ENCODE data around the gene PNMA6F. TPM values are rescaled to one million over a fixed set of nuclear protein-coding genes. Genes with fewer than 3 reads are reported as not detected.

Gene PNMA6F
- total and polyA plus RNA-seq, 4 experiments from 2014 or later, result not detected

DNA sequence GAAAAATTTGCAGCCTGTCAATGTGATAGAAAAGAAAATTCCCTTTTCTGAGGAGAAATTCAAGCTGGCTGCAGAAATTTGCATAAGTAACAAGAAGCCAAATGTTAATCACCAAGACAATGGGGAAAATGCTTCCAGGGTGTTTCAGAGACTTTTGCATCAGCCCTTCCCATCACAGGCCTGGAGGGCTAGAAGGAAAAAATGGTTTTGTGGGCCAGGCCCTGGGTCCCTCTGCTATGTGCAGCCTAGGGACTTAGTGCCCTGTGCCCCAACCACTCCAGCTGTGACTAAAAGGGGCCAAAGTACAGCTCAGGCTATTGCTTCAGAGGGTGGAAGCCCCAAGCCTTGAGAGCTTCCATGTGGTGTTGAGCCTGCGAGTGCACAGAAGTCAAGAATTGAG, 36.3 kb upstream of the PNMA6F start:
- Mint-ChIP-seq H3K36me3 (peaks cover 0 to 3% of the 10 kb centered on the region in 2 donors), H3K9me3 (peaks cover 0 to 29% (median 20%) of the 10 kb centered on the region in 8 donors), H3K27me3 (no peaks in the 10 kb centered on the region), H3K27ac (no peak overlapping the region), H3K4me3 (no peak overlapping the region), H3K4me1 (no peaks in the 10 kb centered on the region)
- no peak overlapping the region for H3K27ac ChIP-seq (ENCODE audit: low read depth, low read length)
- H3K4me1 ChIP-seq (ENCODE audit: insufficient read depth, low read length), result no peaks in the 10 kb centered on the region
- no peak overlapping the region for H3K4me3 ChIP-seq (ENCODE audit: low read length in 2 of 2)
- ChIA-PET CTCF (ENCODE audit: partially characterized antibody) (no interaction called here), POLR2A (ENCODE audit: partially characterized antibody) (no interaction called here)
- no peaks in the 10 kb centered on the region for H3K9me3 ChIP-seq (ENCODE audit: control insufficient read depth in 1 of 2, low read length in 2 of 2)
- H3K36me3 ChIP-seq (ENCODE audit: insufficient read depth, low read length), result no peaks in the 10 kb centered on the region
- DNase-seq, result no peak
- intact Hi-C loops (cut with micrococcal nuclease), result no loop called here
- no peaks in the 10 kb centered on the region for H3K27me3 ChIP-seq (ENCODE audit: insufficient read depth, low read length)

DNA sequence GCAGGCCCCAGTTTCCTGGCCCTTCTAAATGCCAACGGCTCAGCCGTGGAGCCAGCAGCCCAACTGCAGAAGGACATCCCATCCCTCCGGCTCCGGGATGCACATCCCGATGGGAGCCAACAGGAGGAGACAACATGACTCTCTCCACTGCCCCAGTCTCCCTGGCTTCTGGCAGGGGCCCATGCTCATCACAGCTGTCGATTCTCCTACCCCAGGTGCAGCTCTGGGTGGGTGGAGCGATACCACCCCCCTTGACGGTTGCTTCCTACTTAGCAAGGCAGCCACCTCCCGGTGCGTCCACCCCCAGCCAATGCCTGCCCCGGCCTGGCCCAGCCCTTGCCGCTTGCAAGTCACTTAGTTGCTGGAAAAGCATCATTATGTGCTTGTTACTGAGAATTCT, 31.8 kb upstream of the PNMA6F start:
- Histone ChIP-seq H3K4me1 (ENCODE audit: insufficient read depth, low read length) (no peaks in the 10 kb centered on the region), H3K4me3 (ENCODE audit: low read length in 2 of 2) (no peak overlapping the region), H3K9me3 (ENCODE audit: control insufficient read depth in 1 of 2, low read length in 2 of 2) (no peaks in the 10 kb centered on the region), H3K27ac (ENCODE audit: low read depth, low read length) (no peak overlapping the region), H3K27me3 (ENCODE audit: insufficient read depth, low read length) (no peaks in the 10 kb centered on the region), H3K36me3 (ENCODE audit: insufficient read depth, low read length) (peaks cover 12% of the 10 kb centered on the region)
- peaks cover 0 to 15% of the 10 kb centered on the region in 2 donors for H3K36me3 Mint-ChIP-seq
- H3K27ac Mint-ChIP-seq, result no peak overlapping the region
- ChIA-PET POLR2A (ENCODE audit: partially characterized antibody) (no interaction called here), CTCF (ENCODE audit: partially characterized antibody) (no interaction called here)
- no peaks in the 10 kb centered on the region for H3K4me1 Mint-ChIP-seq
- H3K27me3 Mint-ChIP-seq, result no peaks in the 10 kb centered on the region
- no peak overlapping the region for H3K4me3 Mint-ChIP-seq
- intact Hi-C loops (cut with micrococcal nuclease), result no loop called here
- DNase-seq, result no peak
- H3K9me3 Mint-ChIP-seq, result peaks cover 0 to 22% (median 9%) of the 10 kb centered on the region in 8 donors

DNA sequence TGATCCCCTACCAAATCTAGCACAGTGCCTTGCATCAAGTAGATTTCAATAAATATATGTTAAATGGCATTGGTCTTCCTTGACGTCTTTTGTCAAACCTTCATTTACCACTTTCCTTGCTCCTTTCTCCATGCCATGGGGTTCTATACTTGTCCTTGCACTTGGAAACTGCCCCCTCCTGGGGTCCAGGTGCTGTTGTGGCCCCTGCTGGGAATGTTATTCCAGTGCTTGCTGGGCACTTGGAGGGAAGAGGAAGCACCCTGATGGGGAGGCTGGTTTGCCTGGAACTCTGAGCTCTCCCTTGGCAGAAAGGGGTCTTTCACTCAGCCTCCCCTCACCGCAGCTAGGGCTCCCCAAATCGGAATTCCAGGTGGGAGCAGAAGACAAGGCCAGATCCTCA, 31.3 kb upstream of the PNMA6F start:
- H3K27me3 ChIP-seq (ENCODE audit: insufficient read depth, low read length), result no peaks in the 10 kb centered on the region
- CTCF ChIA-PET (ENCODE audit: partially characterized antibody), result no interaction called here
- no peaks in the 10 kb centered on the region for H3K4me1 ChIP-seq (ENCODE audit: insufficient read depth, low read length)
- POLR2A ChIA-PET (ENCODE audit: partially characterized antibody), result no interaction called here
- no peak overlapping the region for H3K27ac ChIP-seq (ENCODE audit: low read depth, low read length)
- no peaks in the 10 kb centered on the region for H3K9me3 ChIP-seq (ENCODE audit: control insufficient read depth in 1 of 2, low read length in 2 of 2)
- Mint-ChIP-seq H3K27me3 (no peaks in the 10 kb centered on the region), H3K4me3 (no peak overlapping the region), H3K4me1 (no peaks in the 10 kb centered on the region), H3K9me3 (peaks cover 0 to 16% (median 7%) of the 10 kb centered on the region in 8 donors), H3K27ac (no peak overlapping the region), H3K36me3 (peaks cover 0 to 18% of the 10 kb centered on the region in 2 donors)
- H3K36me3 ChIP-seq (ENCODE audit: insufficient read depth, low read length), result peaks cover 12% of the 10 kb centered on the region
- H3K4me3 ChIP-seq (ENCODE audit: low read length in 2 of 2), result no peak overlapping the region
- intact Hi-C loops (cut with micrococcal nuclease), result no loop called here
- DNase-seq, result no peak

DNA sequence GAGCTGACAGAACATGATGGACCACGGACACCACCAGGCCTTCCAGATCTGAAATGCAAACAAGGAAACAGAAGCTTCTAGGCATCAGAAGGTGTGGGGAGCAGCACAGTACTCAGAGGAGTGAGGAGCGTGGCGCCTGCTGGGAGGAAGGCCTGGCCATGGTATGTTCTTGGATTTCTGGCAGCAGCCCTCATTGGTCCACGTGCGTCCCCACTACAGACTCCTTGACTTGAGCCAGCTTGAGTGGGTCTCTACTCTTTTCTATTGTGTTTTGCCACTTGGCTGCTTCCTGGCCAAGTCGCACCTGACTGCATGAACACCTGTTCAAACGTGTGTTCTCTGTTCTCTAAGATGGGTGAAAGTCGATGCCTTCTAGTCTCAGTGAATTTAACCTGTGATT, 30.4 kb upstream of the PNMA6F start:
- peaks cover 17% of the 10 kb centered on the region for H3K36me3 ChIP-seq (ENCODE audit: insufficient read depth, low read length)
- Mint-ChIP-seq H3K4me3 (no peak overlapping the region), H3K4me1 (no peaks in the 10 kb centered on the region), H3K27ac (no peak overlapping the region), H3K9me3 (peaks cover 0 to 7% (median 0%) of the 10 kb centered on the region in 8 donors), H3K27me3 (no peaks in the 10 kb centered on the region), H3K36me3 (peaks cover 2 to 20% of the 10 kb centered on the region in 2 donors)
- H3K27ac ChIP-seq (ENCODE audit: low read depth, low read length), result no peak overlapping the region
- no peaks in the 10 kb centered on the region for H3K9me3 ChIP-seq (ENCODE audit: control insufficient read depth in 1 of 2, low read length in 2 of 2)
- no peak for DNase-seq
- ChIA-PET POLR2A (ENCODE audit: partially characterized antibody) (no interaction called here), CTCF (ENCODE audit: partially characterized antibody) (no interaction called here)
- no peak overlapping the region for H3K4me3 ChIP-seq (ENCODE audit: low read length in 2 of 2)
- H3K27me3 ChIP-seq (ENCODE audit: insufficient read depth, low read length), result no peaks in the 10 kb centered on the region
- intact Hi-C loops (cut with micrococcal nuclease), result no loop called here
- H3K4me1 ChIP-seq (ENCODE audit: insufficient read depth, low read length), result no peaks in the 10 kb centered on the region

DNA sequence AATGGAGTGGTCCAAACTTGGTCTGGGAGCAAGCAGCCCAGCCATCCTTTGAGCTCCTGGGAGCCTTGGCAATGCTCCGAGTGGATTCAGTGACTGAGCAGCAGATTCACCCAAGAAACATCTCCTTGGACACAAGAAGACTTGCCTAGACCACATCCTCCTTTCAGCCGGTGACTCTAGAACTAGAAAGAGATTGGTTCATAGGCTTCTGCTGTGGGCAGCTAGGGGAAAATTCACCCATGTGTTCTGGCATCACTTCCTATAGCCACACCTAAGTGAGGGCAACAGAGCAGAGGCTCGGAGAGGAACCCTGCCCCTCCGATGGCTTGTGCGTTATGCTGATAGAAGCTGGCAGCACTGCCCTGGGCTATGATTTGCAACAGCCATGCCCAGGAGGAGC, 28.4 kb upstream of the PNMA6F start:
- POLR2A ChIA-PET (ENCODE audit: partially characterized antibody), result no interaction called here
- no peaks in the 10 kb centered on the region for H3K27me3 Mint-ChIP-seq
- CTCF ChIA-PET (ENCODE audit: partially characterized antibody), result no interaction called here

DNA sequence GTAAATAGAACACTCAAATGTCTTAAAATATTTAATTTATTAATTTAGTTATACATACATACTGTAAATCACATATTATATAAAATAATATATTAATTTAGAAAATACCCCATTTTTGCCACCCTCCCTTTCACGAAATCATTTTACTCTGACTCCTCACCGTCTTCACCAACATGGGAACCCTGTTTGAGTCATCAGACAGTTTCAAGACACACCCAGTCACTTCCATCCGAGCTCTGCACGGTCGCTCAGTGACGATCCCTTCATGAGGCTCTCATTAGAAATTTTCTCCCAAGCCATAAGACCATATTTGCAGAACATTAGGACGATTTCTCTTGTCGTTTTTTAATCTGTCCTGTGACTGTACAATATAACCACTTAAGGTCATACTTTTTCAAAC, 26.9 kb upstream of the PNMA6F start:
- H3K36me3 ChIP-seq (ENCODE audit: insufficient read depth, low read length), result peaks cover 25% of the 10 kb centered on the region
- POLR2A ChIA-PET (ENCODE audit: partially characterized antibody), result no interaction called here

More for the DNA sequence above, 28.4 kb upstream of the PNMA6F start:
- peaks cover 7 to 28% of the 10 kb centered on the region in 2 donors for H3K36me3 Mint-ChIP-seq
- H3K27ac Mint-ChIP-seq, result peak overlapping the region in 1 of 7 donors; percentile 48
- no peak for DNase-seq
- no peaks in the 10 kb centered on the region for H3K27me3 ChIP-seq (ENCODE audit: insufficient read depth, low read length)
- H3K4me3 ChIP-seq (ENCODE audit: low read length in 2 of 2), result no peak overlapping the region
- H3K9me3 ChIP-seq (ENCODE audit: control insufficient read depth in 1 of 2, low read length in 2 of 2), result no peaks in the 10 kb centered on the region
- H3K9me3 Mint-ChIP-seq, result peaks cover 0 to 2% (median 0%) of the 10 kb centered on the region in 8 donors
- no peaks in the 10 kb centered on the region for H3K4me1 ChIP-seq (ENCODE audit: insufficient read depth, low read length)
- intact Hi-C loops (cut with micrococcal nuclease), result no loop called here
- no peaks in the 10 kb centered on the region for H3K4me1 Mint-ChIP-seq
- H3K4me3 Mint-ChIP-seq, result no peak overlapping the region
- H3K27ac ChIP-seq (ENCODE audit: low read depth, low read length), result no peak overlapping the region
- H3K36me3 ChIP-seq (ENCODE audit: insufficient read depth, low read length), result peaks cover 20% of the 10 kb centered on the region

DNA sequence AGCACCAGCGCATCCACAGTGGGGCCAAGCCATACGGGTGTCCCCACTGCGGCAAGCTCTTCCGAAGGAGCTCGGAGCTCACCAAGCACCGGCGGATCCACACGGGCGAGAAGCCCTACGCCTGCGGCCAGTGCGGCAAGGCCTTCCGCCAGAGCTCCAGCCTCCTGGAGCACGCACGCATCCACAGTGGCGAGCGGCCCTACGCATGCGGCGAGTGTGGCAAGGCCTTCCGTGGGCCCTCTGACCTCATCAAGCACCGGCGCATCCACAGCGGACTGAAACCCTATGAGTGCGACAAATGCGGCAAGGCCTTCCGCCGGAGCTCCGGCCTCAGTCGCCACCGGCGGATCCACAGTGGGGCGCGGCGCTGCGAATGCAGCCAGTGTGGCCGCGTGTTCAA, 26.0 kb upstream of the PNMA6F start:
- Mint-ChIP-seq H3K4me3 (no peak overlapping the region), H3K36me3 (peaks cover 7 to 35% of the 10 kb centered on the region in 2 donors), H3K27me3 (no peaks in the 10 kb centered on the region), H3K4me1 (peaks cover 6 to 18% (median 14%) of the 10 kb centered on the region in 4 donors), H3K9me3 (no peaks in the 10 kb centered on the region), H3K27ac (no peak overlapping the region)
- intact Hi-C loops (cut with micrococcal nuclease), result no loop called here
- H3K4me3 ChIP-seq (ENCODE audit: low read length in 2 of 2), result no peak overlapping the region
- DNase-seq, result no peak
- H3K27me3 ChIP-seq (ENCODE audit: insufficient read depth, low read length), result no peaks in the 10 kb centered on the region
- peaks cover 25% of the 10 kb centered on the region for H3K36me3 ChIP-seq (ENCODE audit: insufficient read depth, low read length)
- CTCF ChIA-PET (ENCODE audit: partially characterized antibody), result no interaction called here
- H3K4me1 ChIP-seq (ENCODE audit: insufficient read depth, low read length), result peaks cover 18% of the 10 kb centered on the region
- no peak overlapping the region for H3K27ac ChIP-seq (ENCODE audit: low read depth, low read length)
- POLR2A ChIA-PET (ENCODE audit: partially characterized antibody), result no interaction called here
- H3K9me3 ChIP-seq (ENCODE audit: control insufficient read depth in 1 of 2, low read length in 2 of 2), result no peaks in the 10 kb centered on the region

More for the DNA sequence above, 26.9 kb upstream of the PNMA6F start:
- H3K4me3 ChIP-seq (ENCODE audit: low read length in 2 of 2), result no peak overlapping the region
- Mint-ChIP-seq H3K4me3 (no peak overlapping the region), H3K4me1 (peaks cover 3 to 9% (median 6%) of the 10 kb centered on the region in 4 donors), H3K9me3 (no peaks in the 10 kb centered on the region), H3K36me3 (peaks cover 7 to 33% of the 10 kb centered on the region in 2 donors), H3K27me3 (no peaks in the 10 kb centered on the region), H3K27ac (peak overlapping the region in 1 of 7 donors; percentile 59)
- H3K9me3 ChIP-seq (ENCODE audit: control insufficient read depth in 1 of 2, low read length in 2 of 2), result no peaks in the 10 kb centered on the region
- no peaks in the 10 kb centered on the region for H3K27me3 ChIP-seq (ENCODE audit: insufficient read depth, low read length)
- intact Hi-C loops (cut with micrococcal nuclease), result no loop called here
- CTCF ChIA-PET (ENCODE audit: partially characterized antibody), result no interaction called here
- H3K27ac ChIP-seq (ENCODE audit: low read depth, low read length), result no peak overlapping the region
- DNase-seq, result no peak
- H3K4me1 ChIP-seq (ENCODE audit: insufficient read depth, low read length), result peaks cover 9% of the 10 kb centered on the region

DNA sequence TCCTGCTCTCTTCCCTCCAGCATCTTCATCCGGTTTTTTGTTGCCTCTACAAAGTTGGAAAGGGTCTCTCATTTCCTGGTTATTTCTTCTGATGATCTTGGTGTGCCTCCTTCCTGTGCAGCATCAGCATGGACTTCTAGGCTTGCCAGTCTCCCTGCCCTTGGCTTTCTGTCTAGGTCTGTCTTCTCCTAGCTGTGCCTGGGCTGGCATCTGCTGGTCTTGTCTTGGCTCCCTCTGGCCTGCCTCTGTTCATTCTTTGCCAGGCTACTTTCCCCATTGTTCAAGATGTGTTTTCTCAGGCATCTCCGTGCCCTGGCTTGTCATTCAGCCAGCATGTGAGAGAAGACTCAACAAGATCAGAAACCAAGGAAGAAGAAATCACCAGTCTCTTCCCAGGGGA, 22.1 kb upstream of the PNMA6F start:
- no peaks in the 10 kb centered on the region for H3K27me3 ChIP-seq (ENCODE audit: insufficient read depth, low read length)
- peaks cover 29% of the 10 kb centered on the region for H3K4me1 ChIP-seq (ENCODE audit: insufficient read depth, low read length)
- no peak overlapping the region for H3K27ac ChIP-seq (ENCODE audit: low read depth, low read length)
- H3K4me3 ChIP-seq (ENCODE audit: low read length in 2 of 2), result no peak overlapping the region
- Mint-ChIP-seq H3K27me3 (no peaks in the 10 kb centered on the region), H3K4me1 (peaks cover 15 to 39% (median 33%) of the 10 kb centered on the region in 4 donors), H3K27ac (peak overlapping the region; percentile 19 to 78 (median 48)), H3K4me3 (peak overlapping the region in 4 of 8 donors; percentile 10 to 52 (median 41)), H3K9me3 (peaks cover 0 to 2% (median 0%) of the 10 kb centered on the region in 8 donors), H3K36me3 (peaks cover 31 to 50% of the 10 kb centered on the region in 2 donors)
- DNase-seq, result no peak
- intact Hi-C loops (cut with micrococcal nuclease), result no loop called here
- H3K36me3 ChIP-seq (ENCODE audit: insufficient read depth, low read length), result peaks cover 15% of the 10 kb centered on the region
- CTCF ChIA-PET (ENCODE audit: partially characterized antibody), result no interaction called here
- no peaks in the 10 kb centered on the region for H3K9me3 ChIP-seq (ENCODE audit: control insufficient read depth in 1 of 2, low read length in 2 of 2)
- POLR2A ChIA-PET (ENCODE audit: partially characterized antibody), result no interaction called here
